Endometrial microvascular endothelial cells (primary cell): ENCODE results near the gene SLFN12. TPM values are rescaled to one million over a fixed set of nuclear protein-coding genes. Genes with fewer than 3 reads are reported as not detected.
"Not testable (repeated sequence)": the region's sequence is repeated elsewhere in the genome, so short reads cannot be mapped to it uniquely, and the experiment has no call there.

ENCODE experiments used
- in situ Hi-C: cut with HindIII; loops from 2 replicates; pipeline ENCODE4 v1.10.0; 2017; ENCODE audit warnings: low sequenced_read_pairs, low pct_unique_long_range_greater_than_20kb; ENCODE audit errors: inconsistent ontology term
- total RNA-seq: library from RNA; depleted of rRNA; stranded (reverse); fragments of >200 nt; gene quantifications from one replicate; pipeline ENCODE4 v1.2.3, GENCODE V29; 2015; ENCODE audit errors: inconsistent ontology term

Gene SLFN12
- total RNA-seq, 1 donor from 2014 or later = 35.8 TPM

GRCh38 chr17:35416659-35417058 lies 15.6 kb downstream of the SLFN12 start:
- in situ Hi-C loops = no loop called here

- in situ Hi-C loops = not testable (repeated sequence)
Observed at GRCh38 chr17:35414707-35415106, 17.6 kb downstream of the SLFN12 start.

DNA sequence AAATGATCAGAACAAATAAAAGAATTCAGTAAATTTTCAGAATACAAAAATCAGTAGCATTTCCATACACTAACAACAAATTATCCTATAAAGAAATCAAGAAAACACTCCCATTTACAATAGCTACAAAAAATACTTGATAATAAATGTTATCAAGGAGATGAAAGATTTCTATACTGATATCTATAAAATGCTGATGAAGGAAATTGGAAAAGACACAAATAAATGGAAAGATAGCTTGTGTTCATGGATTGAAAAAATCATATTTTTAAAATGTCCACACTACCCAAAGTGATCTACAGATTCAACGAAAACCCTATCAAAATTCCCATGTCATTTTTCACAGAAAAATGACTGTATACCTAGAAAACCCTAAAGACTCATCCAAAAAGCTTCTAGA lies 18.1 kb downstream of the SLFN12 start:
- in situ Hi-C loops = no loop called here

- in situ Hi-C loops = no loop called here
Observed at GRCh38 chr17:35407531-35407930, 24.8 kb downstream of the SLFN12 start.

GRCh38 chr17:35406568-35406967 lies 25.7 kb downstream of the SLFN12 start:
- in situ Hi-C loops = no loop called here

GRCh38 chr17:35404360-35404759 lies 27.9 kb downstream of the SLFN12 start:
- in situ Hi-C loops = no loop called here

DNA sequence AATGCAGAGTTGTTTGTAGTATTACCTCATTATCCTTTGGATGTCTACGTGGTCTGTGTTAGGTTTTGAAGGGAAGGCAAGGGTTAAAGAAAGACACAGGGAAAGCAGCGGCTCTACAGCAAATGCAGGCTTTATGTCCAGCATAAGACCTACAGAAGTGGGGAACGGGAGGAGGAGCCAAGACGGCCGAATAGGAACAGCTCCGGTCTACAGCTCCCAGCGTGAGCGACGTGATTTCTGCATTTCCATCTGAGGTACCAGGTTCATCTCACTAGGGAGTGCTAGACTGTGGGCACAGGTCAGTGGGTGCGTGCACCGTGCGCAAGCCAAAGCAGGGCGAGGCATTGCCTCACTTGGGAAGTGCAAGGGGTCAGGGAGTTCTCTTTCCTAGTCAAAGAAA lies 38.5 kb downstream of the SLFN12 start:
- in situ Hi-C loops = not testable (repeated sequence)

DNA sequence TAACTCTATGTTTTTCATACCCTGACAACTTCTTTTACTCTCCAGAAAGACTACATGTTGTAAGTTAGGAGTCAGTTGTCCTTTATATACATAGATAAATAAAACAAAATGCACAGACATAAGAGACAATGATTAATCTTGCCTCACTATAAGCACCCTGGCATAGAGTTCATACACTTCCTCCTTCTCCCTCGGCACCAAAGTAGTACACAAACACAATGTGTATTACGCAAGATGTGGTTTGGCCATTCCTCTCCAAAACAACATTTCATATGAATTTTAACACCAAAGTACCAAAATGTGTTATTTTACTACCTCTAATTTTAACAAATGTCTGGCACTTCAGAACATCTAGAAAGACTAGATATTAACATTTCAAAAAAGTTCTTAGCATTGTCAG lies 41.6 kb downstream of the SLFN12 start:
- in situ Hi-C loops = no loop called here

GRCh38 chr17:35390156-35390555 lies 42.1 kb downstream of the SLFN12 start:
- in situ Hi-C loops = no loop called here

DNA sequence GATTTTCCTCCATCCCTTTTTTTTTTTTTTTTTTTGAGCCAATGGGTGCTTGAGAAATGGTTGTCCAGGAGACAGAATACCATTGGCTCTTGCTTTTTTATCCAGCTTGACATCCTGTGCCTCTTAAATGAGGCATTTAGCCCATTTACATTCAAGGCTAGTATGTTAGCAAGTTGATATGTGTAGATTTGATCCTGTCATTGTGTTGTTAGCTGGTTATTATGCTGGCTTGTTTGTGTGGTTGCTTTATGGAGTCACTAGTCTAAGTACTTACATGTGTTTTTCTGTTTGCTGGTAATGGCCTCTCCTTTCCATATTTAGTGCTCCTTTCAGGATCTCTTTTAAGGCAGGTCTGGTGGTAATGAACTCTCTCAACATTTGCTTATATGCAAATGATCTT lies 44.8 kb downstream of the SLFN12 start:
- in situ Hi-C loops = no loop called here

GRCh38 chr17:35377706-35378105 lies 54.6 kb downstream of the SLFN12 start:
- in situ Hi-C loops = no loop called here

GRCh38 chr17:35377068-35377467 lies 55.2 kb downstream of the SLFN12 start:
- in situ Hi-C loops = no loop called here

DNA sequence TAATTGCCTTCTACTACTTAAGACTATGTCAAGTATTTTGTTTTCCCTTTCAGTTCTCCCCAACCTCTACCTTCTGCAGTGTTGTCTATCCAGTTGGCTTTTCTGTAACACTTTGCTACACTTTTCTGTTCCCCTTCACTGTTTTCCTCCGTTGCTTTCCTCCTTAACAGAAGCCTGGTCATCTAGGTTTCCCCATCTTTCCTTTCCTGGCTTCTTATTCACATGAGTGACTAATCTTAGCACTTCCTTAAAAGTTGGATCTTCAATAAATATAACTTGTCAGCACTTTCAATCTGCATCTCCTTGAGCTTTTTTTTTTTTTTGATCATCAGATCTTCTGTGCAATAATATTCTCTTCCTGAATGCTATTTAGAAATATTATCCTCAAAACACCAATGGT lies 56.1 kb downstream of the SLFN12 start:
- in situ Hi-C loops = no loop called here

GRCh38 chr17:35374766-35375344 lies 57.4 kb downstream of the SLFN12 start:
- in situ Hi-C loops = no loop called here

DNA sequence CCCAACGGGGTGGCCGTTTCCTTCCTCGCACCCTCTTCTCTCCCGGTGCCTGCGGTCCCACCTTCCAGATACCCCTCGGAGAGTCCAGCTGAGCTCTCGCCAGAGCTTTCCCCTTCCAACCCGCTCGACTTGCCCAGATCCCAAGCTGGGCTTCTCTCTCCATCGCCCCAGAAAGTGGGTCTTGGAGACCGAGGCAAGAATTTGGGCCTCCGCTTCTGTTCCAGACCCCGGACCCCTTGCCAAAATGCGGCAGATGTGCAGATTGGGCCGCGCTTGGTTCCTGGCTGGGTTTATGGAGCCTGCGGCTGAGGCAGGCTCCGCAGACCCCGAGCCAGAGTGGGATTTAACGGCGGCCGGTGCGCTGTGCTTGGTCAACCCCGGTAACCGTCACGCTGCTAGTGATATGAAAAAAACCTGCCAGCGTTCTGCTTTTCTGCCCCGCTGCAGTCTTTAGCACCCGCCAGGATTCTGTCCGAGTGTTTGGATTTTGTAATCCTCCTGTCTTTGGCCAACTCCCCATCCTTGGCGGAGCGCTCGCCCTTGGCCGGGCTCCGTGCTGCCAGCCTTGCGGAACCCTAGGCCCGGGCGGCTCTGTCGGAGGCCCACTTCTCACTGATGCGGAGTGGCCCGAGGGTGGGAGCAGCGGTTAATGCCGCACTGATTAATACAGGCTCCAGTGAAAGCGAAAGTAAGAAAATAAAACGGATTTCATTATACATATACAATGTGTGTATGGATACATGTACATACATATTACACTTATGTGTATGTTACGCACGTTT lies 58.1 kb downstream of the SLFN12 start:
- in situ Hi-C loops = no loop called here

GRCh38 chr17:35373534-35373983 lies 58.7 kb downstream of the SLFN12 start, which contains the start of gene SLFN11:
SLFN11 (minus strand) TSS chr17:35373621; CDS start chr17:35363807, 9,814 bp downstream.
- in situ Hi-C loops = no loop called here

- in situ Hi-C loops = no loop called here
Observed at GRCh38 chr17:35372846-35373533, 59.3 kb downstream of the SLFN12 start.

DNA sequence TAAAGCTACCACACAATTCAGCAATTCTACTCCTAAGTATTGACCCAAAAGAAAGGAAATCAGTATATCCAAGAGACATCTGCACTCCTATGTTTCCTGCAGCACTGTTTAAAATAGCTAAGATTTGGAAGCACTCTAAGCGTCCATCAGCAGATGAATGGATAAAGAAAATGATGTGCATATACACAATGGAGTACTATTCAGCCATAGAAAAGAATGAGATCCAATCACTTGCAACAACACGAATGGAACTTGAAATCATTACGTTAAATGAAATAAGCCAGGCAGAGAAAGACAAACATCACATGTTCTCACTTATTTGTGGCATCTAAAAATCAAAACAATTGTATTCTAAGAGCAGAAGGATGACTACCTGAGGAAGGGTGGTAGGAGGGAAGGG lies 60.4 kb downstream of the SLFN12 start:
- in situ Hi-C loops = no loop called here

- in situ Hi-C loops = no loop called here
Observed at GRCh38 chr17:35368081-35368830, 64.0 kb downstream of the SLFN12 start.
